HepG2 (cell line): Measurements from ENCODE around the gene IFI27L2. TPM values are rescaled to one million over a fixed set of nuclear protein-coding genes. Genes with fewer than 3 reads are reported as not detected.

Experiments
- ATAC-seq: fragments of 200-7000 bp; cut with Tn5 transposase; 3 replicates; pipeline ENCODE4 v1.9.1; 2020; ENCODE audit warnings: mild to moderate bottlenecking, moderate library complexity
- BruUV-seq: library from RNA; stranded (reverse); fragments of 400-500 nt; replicated peaks from 2 replicates; lab custom pipeline; 2021; lab: Mats Ljungman, UMichigan
- CTCF ChIA-PET: fragments of 300-600 bp; formaldehyde crosslinking; extraction: SDS; loops from one replicate; lab custom pipeline; 2021; ENCODE audit warnings: low total read pairs, inconsistent platforms, low intra/inter-chr PET ratio; lab: Yijun Ruan, JAX
- POLR2A ChIA-PET: fragments of 350-600 bp; sonication (Branson Sonifier 250); formaldehyde crosslinking; loops from one replicate; lab custom pipeline; 2020; ENCODE audit warnings: antibody characterized with exemption, inconsistent platforms; lab: Yijun Ruan, JAX
- DNase-seq: peaks from one replicate; pipeline ENCODE4 v3.0.0-alpha.2; 2015; ENCODE audit warnings: low spot score
- FAIRE-seq: peaks from 3 replicates; lab custom pipeline; 2011; peaks lifted over from hg19 to GRCh38; lab: Jason Lieb, UNC
- H2AFZ ChIP-seq: one replicate; pipeline ENCODE4 v1.6.1; 2011; ENCODE audit warnings: low read length, inconsistent platforms
- H3K27ac ChIP-seq: fragments of 300-600 bp; 3 replicates; pipeline ENCODE4 v1.8.0; 2011; ENCODE audit warnings: mixed run types, mild to moderate bottlenecking, mixed read lengths, low read length, inconsistent platforms; ENCODE audit not compliant: insufficient read depth; ENCODE audit errors: extremely low read length
- H3K27me3 ChIP-seq, 2 experiments: fragments of 200-600 bp in 1 of 2; 2 replicates in 1 of 2; 3 replicates in 1 of 2; pipeline versions ENCODE4 v1.6.0 to v1.8.0; 2011; ENCODE audit warnings: low read length in 2 of 2, mild to moderate bottlenecking in 2 of 2, moderate library complexity in 2 of 2, inconsistent platforms in 1 of 2; ENCODE audit not compliant: insufficient read depth in 2 of 2, control insufficient read depth in 1 of 2
- H3K36me3 ChIP-seq, 2 experiments: fragments of 200-600 bp in 1 of 2; replicated peaks in 1 of 2; 2 replicates in 1 of 2; 3 replicates in 1 of 2; pipeline versions ENCODE4 v1.5.1 to v1.8.0; 2011; ENCODE audit warnings: low read length in 2 of 2, inconsistent platforms in 1 of 2; ENCODE audit not compliant: insufficient read depth in 2 of 2, control insufficient read depth in 1 of 2
- H3K4me1 ChIP-seq: 2 replicates; pipeline ENCODE4 v1.5.1; 2012; ENCODE audit warnings: low read length, inconsistent platforms; ENCODE audit not compliant: insufficient read depth
- H3K4me2 ChIP-seq: 2 replicates; pipeline ENCODE4 v1.6.0; 2011; ENCODE audit warnings: low read depth, low read length, inconsistent platforms
- H3K4me3 ChIP-seq, 3 experiments: fragments of 200-600 bp in 1 of 3; sonication (generic), shearing (Covaris generic) in 1 of 3; replicated peaks in 1 of 3; 2 replicates each; pipeline ENCODE4 v1.5.1; 2011 to 2016; ENCODE audit warnings: low read length in 3 of 3, inconsistent platforms in 2 of 3, low read depth in 2 of 3, mild to moderate bottlenecking in 2 of 3, control low read depth in 1 of 3, mixed read lengths in 1 of 3; ENCODE audit not compliant: insufficient read depth in 1 of 3
- H3K79me2 ChIP-seq: one replicate; pipeline ENCODE4 v1.6.1; 2011; ENCODE audit warnings: low read length, inconsistent platforms; ENCODE audit not compliant: insufficient read depth
- H3K9ac ChIP-seq: 2 replicates; pipeline ENCODE4 v1.6.0; 2011; ENCODE audit warnings: mild to moderate bottlenecking, low read depth, low read length, inconsistent platforms; ENCODE audit not compliant: insufficient read depth
- H3K9me3 ChIP-seq: 2 replicates; pipeline ENCODE4 v1.5.1; 2012; ENCODE audit warnings: mild to moderate bottlenecking, low read length
- H4K20me1 ChIP-seq: 2 replicates; pipeline ENCODE4 v1.6.0; 2011; ENCODE audit warnings: inconsistent platforms, mild to moderate bottlenecking, low read length, moderate library complexity; ENCODE audit not compliant: insufficient read depth
- BORCS8-MEF2B ChIP-seq: sonication (generic); formaldehyde crosslinking; IDR thresholded peaks from 2 replicates; pipeline ENCODE4 v1.8.0; 2022; ENCODE audit warnings: mild to moderate bottlenecking, missing genetic modification reagents
- KMT2A ChIP-seq: sonication (generic); formaldehyde crosslinking; IDR thresholded peaks from 2 replicates; pipeline ENCODE4 v1.4.0; 2020; ENCODE audit warnings: missing genetic modification reagents
- SP2 ChIP-seq: sonication (generic); formaldehyde crosslinking; IDR thresholded peaks from 2 replicates; pipeline ENCODE4 v1.5.1; 2020; ENCODE audit warnings: mild to moderate bottlenecking, missing genetic modification reagents
- WGBS: methylation state at CpG from one replicate; pipeline ENCODE4 v1.1.6; 2017; ENCODE audit warnings: low lambda C conversion rate; 5-methylcytosine and 5-hydroxymethylcytosine counted together
- in situ Hi-C: cut with HindIII; loops from 2 replicates; pipeline ENCODE4 v1.10.0; 2017; ENCODE audit warnings: low pct_unique_long_range_greater_than_20kb; ENCODE audit not compliant: extremely low pct_ligation_motif_present
- intact Hi-C: fragments of 100-400 bp; cut with micrococcal nuclease; formaldehyde crosslinking; loops from one replicate; pipeline ENCODE4 v1.10.0; 2022; ENCODE audit not compliant: unreplicated experiment
- polyA plus RNA-seq, 8 experiments: library from polyadenylated mRNA; depleted of rRNA in 3 of 8; stranded (reverse) in 7 of 8; unstranded in 1 of 8; fragments of >200 nt; fragmentation: Illumina TruSeq in 4 of 8; extraction: Trizol in 4 of 8; gene quantifications; 2 replicates each; pipeline versions ENCODE4 v1.2.1 to v1.2.3, GENCODE V29; 2011 to 2016; ENCODE audit warnings: low read depth in 4 of 8, missing spikeins in 1 of 8, mixed read lengths in 1 of 8; ENCODE audit not compliant: insufficient read depth in 1 of 8
- total RNA-seq, 5 experiments: library from RNA; depleted of rRNA; stranded (reverse); fragments of >200 nt; fragmentation: Illumina TruSeq; extraction: Trizol; gene quantifications; 2 replicates each; pipeline ENCODE4 v1.2.3, GENCODE V29; 2016; ENCODE audit warnings: low read depth in 1 of 5
- TF ChIP-seq, protein P1 (sequence below): sonication (generic); formaldehyde crosslinking; IDR thresholded peaks from 2 replicates; pipeline ENCODE4 v1.9.0; 2021; ENCODE audit warnings: mild to moderate bottlenecking, missing genetic modification reagents
- TF ChIP-seq, protein P2 (sequence below): sonication (generic); formaldehyde crosslinking; IDR thresholded peaks from one replicate; pipeline ENCODE4 v1.5.1; 2020; ENCODE audit warnings: mild to moderate bottlenecking, missing genetic modification reagents; ENCODE audit errors: not compliant biosample characterization

The IFI27L2 gene
- total and polyA plus RNA-seq, 2 of the 13 experiments (the other 11 are each of a cell fraction or from before 2014, with no cell fraction given) = 4.3 to 4.8 TPM

DNA sequence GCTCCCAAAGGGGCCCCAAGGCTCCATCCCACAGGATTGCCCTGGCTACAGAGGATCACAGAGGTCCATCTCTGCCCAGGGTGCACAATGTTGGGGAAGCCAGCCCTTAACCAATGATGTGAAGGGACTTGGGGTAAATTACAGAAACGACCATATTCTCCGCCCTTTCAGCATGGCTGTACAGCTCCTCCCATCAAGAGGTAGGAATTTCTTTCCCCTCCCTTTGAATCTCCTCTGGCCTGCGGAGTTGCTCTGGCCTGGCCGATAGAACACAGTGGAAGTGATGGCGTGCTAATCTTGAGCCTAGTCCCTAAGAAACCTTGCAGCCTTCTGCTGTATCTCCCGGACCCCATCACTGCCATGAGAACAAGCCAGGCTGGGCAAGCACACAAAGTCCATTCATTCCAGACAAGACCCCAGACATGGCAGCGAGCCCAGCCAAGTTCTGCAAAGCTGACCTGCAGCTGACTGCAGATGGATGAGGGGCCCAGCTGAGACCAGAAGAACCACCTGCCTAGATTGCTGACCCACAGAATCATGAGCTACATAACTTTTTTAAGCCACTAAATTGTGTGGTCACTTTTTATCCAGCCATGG is 25.8 kb downstream of the IFI27L2 start:
- Histone ChIP-seq H3K4me1 (peaks cover 15% of the 10 kb centered on the region), H3K27me3 (no peaks in the 10 kb centered on the region), H3K9me3 (no peaks in the 10 kb centered on the region), H2AFZ (no peak overlapping the region), H3K9ac (no peak overlapping the region), H3K36me3 (no peaks in the 10 kb centered on the region), H3K79me2 (no peaks in the 10 kb centered on the region), H3K4me2 (no peak overlapping the region), H4K20me1 (no peaks in the 10 kb centered on the region), H3K4me3 (no peak overlapping the region), H3K27ac (no peak overlapping the region)
- FAIRE-seq = no peak
- CTCF ChIA-PET = no interaction called here
- DNase-seq = no peak
- intact Hi-C loops (no loop called here), in situ Hi-C loops (no loop called here)
- BruUV-seq = no TSS peak
- WGBS = 82% methylated on average over 7 of the region's 7 CpGs
- ATAC-seq = no peak
- POLR2A ChIA-PET = no interaction called here
- TF ChIP-seq, protein P1, sequence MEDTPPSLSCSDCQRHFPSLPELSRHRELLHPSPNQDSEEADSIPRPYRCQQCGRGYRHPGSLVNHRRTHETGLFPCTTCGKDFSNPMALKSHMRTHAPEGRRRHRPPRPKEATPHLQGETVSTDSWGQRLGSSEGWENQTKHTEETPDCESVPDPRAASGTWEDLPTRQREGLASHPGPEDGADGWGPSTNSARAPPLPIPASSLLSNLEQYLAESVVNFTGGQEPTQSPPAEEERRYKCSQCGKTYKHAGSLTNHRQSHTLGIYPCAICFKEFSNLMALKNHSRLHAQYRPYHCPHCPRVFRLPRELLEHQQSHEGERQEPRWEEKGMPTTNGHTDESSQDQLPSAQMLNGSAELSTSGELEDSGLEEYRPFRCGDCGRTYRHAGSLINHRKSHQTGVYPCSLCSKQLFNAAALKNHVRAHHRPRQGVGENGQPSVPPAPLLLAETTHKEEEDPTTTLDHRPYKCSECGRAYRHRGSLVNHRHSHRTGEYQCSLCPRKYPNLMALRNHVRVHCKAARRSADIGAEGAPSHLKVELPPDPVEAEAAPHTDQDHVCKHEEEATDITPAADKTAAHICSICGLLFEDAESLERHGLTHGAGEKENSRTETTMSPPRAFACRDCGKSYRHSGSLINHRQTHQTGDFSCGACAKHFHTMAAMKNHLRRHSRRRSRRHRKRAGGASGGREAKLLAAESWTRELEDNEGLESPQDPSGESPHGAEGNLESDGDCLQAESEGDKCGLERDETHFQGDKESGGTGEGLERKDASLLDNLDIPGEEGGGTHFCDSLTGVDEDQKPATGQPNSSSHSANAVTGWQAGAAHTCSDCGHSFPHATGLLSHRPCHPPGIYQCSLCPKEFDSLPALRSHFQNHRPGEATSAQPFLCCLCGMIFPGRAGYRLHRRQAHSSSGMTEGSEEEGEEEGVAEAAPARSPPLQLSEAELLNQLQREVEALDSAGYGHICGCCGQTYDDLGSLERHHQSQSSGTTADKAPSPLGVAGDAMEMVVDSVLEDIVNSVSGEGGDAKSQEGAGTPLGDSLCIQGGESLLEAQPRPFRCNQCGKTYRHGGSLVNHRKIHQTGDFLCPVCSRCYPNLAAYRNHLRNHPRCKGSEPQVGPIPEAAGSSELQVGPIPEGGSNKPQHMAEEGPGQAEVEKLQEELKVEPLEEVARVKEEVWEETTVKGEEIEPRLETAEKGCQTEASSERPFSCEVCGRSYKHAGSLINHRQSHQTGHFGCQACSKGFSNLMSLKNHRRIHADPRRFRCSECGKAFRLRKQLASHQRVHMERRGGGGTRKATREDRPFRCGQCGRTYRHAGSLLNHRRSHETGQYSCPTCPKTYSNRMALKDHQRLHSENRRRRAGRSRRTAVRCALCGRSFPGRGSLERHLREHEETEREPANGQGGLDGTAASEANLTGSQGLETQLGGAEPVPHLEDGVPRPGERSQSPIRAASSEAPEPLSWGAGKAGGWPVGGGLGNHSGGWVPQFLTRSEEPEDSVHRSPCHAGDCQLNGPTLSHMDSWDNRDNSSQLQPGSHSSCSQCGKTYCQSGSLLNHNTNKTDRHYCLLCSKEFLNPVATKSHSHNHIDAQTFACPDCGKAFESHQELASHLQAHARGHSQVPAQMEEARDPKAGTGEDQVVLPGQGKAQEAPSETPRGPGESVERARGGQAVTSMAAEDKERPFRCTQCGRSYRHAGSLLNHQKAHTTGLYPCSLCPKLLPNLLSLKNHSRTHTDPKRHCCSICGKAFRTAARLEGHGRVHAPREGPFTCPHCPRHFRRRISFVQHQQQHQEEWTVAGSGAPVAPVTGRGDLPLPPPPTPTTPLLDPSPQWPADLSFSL = no peak
- TF ChIP-seq BORCS8-MEF2B (CRISPR knock-in tag) (no peak), KMT2A (CRISPR knock-in tag) (no peak), SP2 (no peak)
- TF ChIP-seq, protein P2, sequence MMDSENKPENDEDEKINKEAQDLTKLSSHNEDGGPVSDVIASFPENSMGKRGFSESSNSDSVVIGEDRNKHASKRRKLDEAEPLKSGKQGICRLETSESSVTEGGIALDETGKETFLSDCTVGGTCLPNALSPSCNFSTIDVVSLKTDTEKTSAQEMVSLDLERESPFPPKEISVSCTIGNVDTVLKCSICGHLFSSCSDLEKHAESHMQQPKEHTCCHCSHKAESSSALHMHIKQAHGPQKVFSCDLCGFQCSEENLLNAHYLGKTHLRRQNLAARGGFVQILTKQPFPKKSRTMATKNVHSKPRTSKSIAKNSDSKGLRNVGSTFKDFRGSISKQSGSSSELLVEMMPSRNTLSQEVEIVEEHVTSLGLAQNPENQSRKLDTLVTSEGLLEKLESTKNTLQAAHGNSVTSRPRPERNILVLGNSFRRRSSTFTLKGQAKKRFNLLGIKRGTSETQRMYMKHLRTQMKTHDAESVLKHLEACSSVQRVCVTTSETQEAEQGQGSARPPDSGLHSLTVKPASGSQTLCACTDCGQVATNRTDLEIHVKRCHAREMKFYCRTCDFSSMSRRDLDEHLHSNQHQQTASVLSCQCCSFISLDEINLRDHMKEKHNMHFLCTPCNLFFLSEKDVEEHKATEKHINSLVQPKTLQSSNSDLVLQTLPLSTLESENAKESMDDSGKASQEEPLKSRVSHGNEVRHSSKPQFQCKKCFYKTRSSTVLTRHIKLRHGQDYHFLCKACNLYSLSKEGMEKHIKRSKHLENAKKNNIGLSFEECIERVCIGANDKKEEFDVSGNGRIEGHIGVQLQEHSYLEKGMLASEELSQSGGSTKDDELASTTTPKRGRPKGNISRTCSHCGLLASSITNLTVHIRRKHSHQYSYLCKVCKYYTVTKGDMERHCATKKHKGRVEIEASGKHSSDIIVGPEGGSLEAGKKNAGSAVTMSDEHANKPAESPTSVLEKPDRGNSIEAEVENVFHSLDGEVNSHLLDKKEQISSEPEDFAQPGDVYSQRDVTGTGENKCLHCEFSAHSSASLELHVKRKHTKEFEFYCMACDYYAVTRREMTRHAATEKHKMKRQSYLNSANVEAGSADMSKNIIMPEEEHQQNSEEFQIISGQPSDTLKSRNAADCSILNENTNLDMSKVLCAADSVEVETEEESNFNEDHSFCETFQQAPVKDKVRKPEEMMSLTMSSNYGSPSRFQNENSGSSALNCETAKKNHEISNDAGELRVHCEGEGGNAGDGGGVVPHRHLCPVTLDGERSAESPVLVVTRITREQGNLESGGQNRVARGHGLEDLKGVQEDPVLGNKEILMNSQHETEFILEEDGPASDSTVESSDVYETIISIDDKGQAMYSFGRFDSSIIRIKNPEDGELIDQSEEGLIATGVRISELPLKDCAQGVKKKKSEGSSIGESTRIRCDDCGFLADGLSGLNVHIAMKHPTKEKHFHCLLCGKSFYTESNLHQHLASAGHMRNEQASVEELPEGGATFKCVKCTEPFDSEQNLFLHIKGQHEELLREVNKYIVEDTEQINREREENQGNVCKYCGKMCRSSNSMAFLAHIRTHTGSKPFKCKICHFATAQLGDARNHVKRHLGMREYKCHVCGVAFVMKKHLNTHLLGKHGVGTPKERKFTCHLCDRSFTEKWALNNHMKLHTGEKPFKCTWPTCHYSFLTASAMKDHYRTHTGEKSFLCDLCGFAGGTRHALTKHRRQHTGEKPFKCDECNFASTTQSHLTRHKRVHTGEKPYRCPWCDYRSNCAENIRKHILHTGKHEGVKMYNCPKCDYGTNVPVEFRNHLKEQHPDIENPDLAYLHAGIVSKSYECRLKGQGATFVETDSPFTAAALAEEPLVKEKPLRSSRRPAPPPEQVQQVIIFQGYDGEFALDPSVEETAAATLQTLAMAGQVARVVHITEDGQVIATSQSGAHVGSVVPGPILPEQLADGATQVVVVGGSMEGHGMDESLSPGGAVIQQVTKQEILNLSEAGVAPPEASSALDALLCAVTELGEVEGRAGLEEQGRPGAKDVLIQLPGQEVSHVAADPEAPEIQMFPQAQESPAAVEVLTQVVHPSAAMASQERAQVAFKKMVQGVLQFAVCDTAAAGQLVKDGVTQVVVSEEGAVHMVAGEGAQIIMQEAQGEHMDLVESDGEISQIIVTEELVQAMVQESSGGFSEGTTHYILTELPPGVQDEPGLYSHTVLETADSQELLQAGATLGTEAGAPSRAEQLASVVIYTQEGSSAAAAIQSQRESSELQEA = no peak
